ENCODE data around the gene CCL14.

The CCL14 gene

DNA sequence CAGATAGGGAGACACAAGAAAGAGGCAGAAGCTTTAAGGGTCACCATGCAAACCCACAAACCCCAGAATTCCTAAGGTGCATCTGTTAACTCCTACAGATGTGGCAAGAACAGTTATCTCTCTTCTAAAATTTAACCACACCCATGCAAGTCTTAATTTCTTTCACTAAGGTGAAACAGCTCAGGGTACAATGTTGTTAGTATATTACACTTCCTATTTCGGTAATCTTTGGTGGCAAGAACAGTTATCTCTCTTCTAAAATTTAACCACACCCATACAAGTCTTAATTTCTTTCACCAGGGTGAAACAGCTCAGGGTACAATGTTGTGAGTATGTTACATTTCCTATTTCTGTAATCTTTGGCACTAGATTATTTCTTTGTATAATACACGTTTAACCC, 24.7 kb upstream of the CCL14 start:
- TF ChIP-seq, protein P1, sequence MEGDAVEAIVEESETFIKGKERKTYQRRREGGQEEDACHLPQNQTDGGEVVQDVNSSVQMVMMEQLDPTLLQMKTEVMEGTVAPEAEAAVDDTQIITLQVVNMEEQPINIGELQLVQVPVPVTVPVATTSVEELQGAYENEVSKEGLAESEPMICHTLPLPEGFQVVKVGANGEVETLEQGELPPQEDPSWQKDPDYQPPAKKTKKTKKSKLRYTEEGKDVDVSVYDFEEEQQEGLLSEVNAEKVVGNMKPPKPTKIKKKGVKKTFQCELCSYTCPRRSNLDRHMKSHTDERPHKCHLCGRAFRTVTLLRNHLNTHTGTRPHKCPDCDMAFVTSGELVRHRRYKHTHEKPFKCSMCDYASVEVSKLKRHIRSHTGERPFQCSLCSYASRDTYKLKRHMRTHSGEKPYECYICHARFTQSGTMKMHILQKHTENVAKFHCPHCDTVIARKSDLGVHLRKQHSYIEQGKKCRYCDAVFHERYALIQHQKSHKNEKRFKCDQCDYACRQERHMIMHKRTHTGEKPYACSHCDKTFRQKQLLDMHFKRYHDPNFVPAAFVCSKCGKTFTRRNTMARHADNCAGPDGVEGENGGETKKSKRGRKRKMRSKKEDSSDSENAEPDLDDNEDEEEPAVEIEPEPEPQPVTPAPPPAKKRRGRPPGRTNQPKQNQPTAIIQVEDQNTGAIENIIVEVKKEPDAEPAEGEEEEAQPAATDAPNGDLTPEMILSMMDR (IDR thresholded peaks at IDR 0.05), result no peak
- Histone ChIP-seq H3K27me3 (no peaks in the 10 kb centered on the region), H3K4me1 (ENCODE audit: control insufficient read depth in 1 of 2, insufficient read depth in 1 of 2, low read depth in 1 of 2, low read length in 1 of 2) (no peaks in the 10 kb centered on the region), H3K27ac (no peak overlapping the region), H3K9me3 (no peaks in the 10 kb centered on the region), H3K4me3 (ENCODE audit: low read depth in 1 of 2, low read length in 1 of 2) (no peak overlapping the region), H3K36me3 (no peaks in the 10 kb centered on the region)

GRCh38 chr17:36008998-36009665, 22.6 kb upstream of the CCL14 start:
- Histone ChIP-seq H3K27me3 (no peaks in the 10 kb centered on the region), H3K9me3 (no peaks in the 10 kb centered on the region), H3K4me3 (ENCODE audit: low read depth in 1 of 2, low read length in 1 of 2) (no peak overlapping the region), H3K36me3 (no peaks in the 10 kb centered on the region), H3K27ac (no peak overlapping the region), H3K4me1 (ENCODE audit: control insufficient read depth in 1 of 2, insufficient read depth in 1 of 2, low read depth in 1 of 2, low read length in 1 of 2) (no peaks in the 10 kb centered on the region)
- TF ChIP-seq, protein P1 (IDR thresholded peaks at IDR 0.05), result no peak

- Histone ChIP-seq H3K27me3 (no peaks in the 10 kb centered on the region), H3K27ac (no peak overlapping the region), H3K9me3 (no peaks in the 10 kb centered on the region), H3K4me3 (ENCODE audit: low read depth in 1 of 2, low read length in 1 of 2) (no peak overlapping the region), H3K36me3 (no peaks in the 10 kb centered on the region), H3K4me1 (ENCODE audit: control insufficient read depth in 1 of 2, insufficient read depth in 1 of 2, low read depth in 1 of 2, low read length in 1 of 2) (no peaks in the 10 kb centered on the region)
- TF ChIP-seq, protein P1 (IDR thresholded peaks at IDR 0.05), result no peak
Measured at GRCh38 chr17:36004594-36005108, 18.1 kb upstream of the CCL14 start.

DNA sequence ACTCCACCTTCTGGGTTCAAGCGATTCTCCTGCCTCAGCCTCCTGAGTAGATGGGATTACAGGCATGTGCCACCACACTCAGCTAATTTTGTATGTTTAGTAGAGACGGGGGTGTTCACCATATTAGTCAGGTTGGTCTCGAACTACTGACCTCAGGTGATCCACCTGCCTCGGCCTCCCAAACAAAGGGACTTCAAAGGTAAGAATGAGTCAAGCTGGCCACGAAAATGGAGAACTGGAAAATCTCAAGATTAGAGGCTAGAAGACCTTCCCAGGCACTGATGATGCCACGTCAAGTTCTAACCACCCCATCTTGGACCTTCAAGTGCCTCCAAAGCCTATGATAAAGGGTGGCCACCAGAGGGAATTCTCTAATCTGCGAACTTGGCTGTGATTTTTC, 16.1 kb upstream of the CCL14 start:
- Histone ChIP-seq H3K4me3 (ENCODE audit: low read depth in 1 of 2, low read length in 1 of 2) (no peak overlapping the region), H3K4me1 (ENCODE audit: control insufficient read depth in 1 of 2, insufficient read depth in 1 of 2, low read depth in 1 of 2, low read length in 1 of 2) (no peaks in the 10 kb centered on the region), H3K27ac (no peak overlapping the region), H3K9me3 (no peaks in the 10 kb centered on the region), H3K27me3 (no peaks in the 10 kb centered on the region), H3K36me3 (no peaks in the 10 kb centered on the region)
- TF ChIP-seq, protein P1 (IDR thresholded peaks at IDR 0.05), result no peak

- Histone ChIP-seq H3K4me1 (ENCODE audit: control insufficient read depth in 1 of 2, insufficient read depth in 1 of 2, low read depth in 1 of 2, low read length in 1 of 2) (no peaks in the 10 kb centered on the region), H3K27ac (no peak overlapping the region), H3K36me3 (no peaks in the 10 kb centered on the region), H3K27me3 (no peaks in the 10 kb centered on the region), H3K4me3 (ENCODE audit: low read depth in 1 of 2, low read length in 1 of 2) (no peak overlapping the region), H3K9me3 (no peaks in the 10 kb centered on the region)
- TF ChIP-seq, protein P1 (IDR thresholded peaks at IDR 0.05), result no peak
Measured at GRCh38 chr17:36001862-36002603, 15.5 kb upstream of the CCL14 start.
